Liver (tissue), 3 donors: ENCODE data around the gene CDH6.

Experiments
- ATF3 ChIP-seq: IDR thresholded peaks from 2 replicates; pipeline ENCODE4 v1.6.1; 2016; ENCODE audit warnings: antibody characterized with exemption
- CTCF ChIP-seq: fragments of 150-350 bp; IDR thresholded peaks from 2 replicates; pipeline ENCODE4 v1.5.1; 2017; ENCODE audit warnings: improper control_type of control experiment, low read depth, low read length; ENCODE audit not compliant: missing input control
- HNF4A ChIP-seq, 2 donors: conservative IDR thresholded peaks; 2 replicates each; pipeline ENCODE4 v1.6.1; 2016; ENCODE audit warnings: antibody characterized with exemption in 2 of 2, mild to moderate bottlenecking in 2 of 2
- MAX ChIP-seq: IDR thresholded peaks from 2 replicates; pipeline ENCODE4 v1.6.1; 2016; ENCODE audit warnings: antibody characterized with exemption
- TAF1 ChIP-seq: conservative IDR thresholded peaks from 2 replicates; pipeline ENCODE4 v1.6.1; 2016; ENCODE audit warnings: antibody characterized with exemption, mild to moderate bottlenecking
- donor health status: healthy.
- donor health status: healthy.

GRCh38 chr5:31329715-31330114 is 136.2 kb downstream of the CDH6 start:
- TF ChIP-seq CTCF (no peak), ATF3 (no peak), HNF4A (conservative IDR thresholded peaks at IDR 0.05) (no peak), MAX (no peak), TAF1 (no peak)
